NCI-H146 treated with DMSO at 0.1 percent for 48 hours (cell line): ENCODE results near the gene CEACAM20.
"Not testable (repeated sequence)": the region's sequence is repeated elsewhere in the genome, so short reads cannot be mapped to it uniquely, and the experiment has no call there.

Experiments used
- DNase-seq: peaks from one replicate; lab custom pipeline; 2025; ENCODE audit not compliant: unreplicated experiment; lab: John Stamatoyannopoulos, UW

CEACAM20 gene

GRCh38 chr19:44498988-44499387 lies 30.5 kb downstream of the CEACAM20 start:
- no peak for DNase-seq

- no peak for DNase-seq
Observed at GRCh38 chr19:44496711-44497110, 32.8 kb downstream of the CEACAM20 start.

GRCh38 chr19:44476559-44477408 lies 52.7 kb downstream of the CEACAM20 start:
- no peak for DNase-seq

- DNase-seq = not testable (repeated sequence)
Observed at GRCh38 chr19:44468730-44469129, 60.7 kb downstream of the CEACAM20 start.

- DNase-seq = not testable (repeated sequence)
Observed at GRCh38 chr19:44462600-44463286, 66.7 kb downstream of the CEACAM20 start.
